ENCODE measurements around the gene TMEM63A. TPM values are rescaled to one million over a fixed set of nuclear protein-coding genes. Genes with fewer than 3 reads are reported as not detected.

The TMEM63A gene
- total RNA-seq, 4 donors from 2014 or later, result 14.6 to 30.7 (median 24.5) TPM

- 83% methylated on average over 6 of the region's 13 CpGs for WGBS
- H3K27ac ChIP-seq (replicated peaks in 1 of 4), result peak overlapping the region in 1 of 4 donors; percentile 51
- intact Hi-C loops (cut with DNase I), result no loop called here
- H3K4me1 ChIP-seq, result peaks cover 0 to 34% (median 27%) of the 10 kb centered on the region in 4 donors
- H3K9me3 ChIP-seq, result no peaks in the 10 kb centered on the region
- no peaks in the 10 kb centered on the region for H3K27me3 ChIP-seq
- DNase-seq (ENCODE audit: extremely low spot score), result no peak
- TF ChIP-seq POLR2AphosphoS5 (IDR thresholded peaks at IDR 0.05) (no peak), EP300 (IDR thresholded peaks at IDR 0.05) (no peak), CTCF (IDR thresholded peaks at IDR 0.05) (no peak), POLR2A (IDR thresholded peaks at IDR 0.05; ENCODE audit: low read depth) (no peak)
- H3K36me3 ChIP-seq, result peaks cover 35 to 100% (median 85%) of the 10 kb centered on the region in 4 donors
- H3K4me3 ChIP-seq, result no peak overlapping the region
Measured at GRCh38 chr1:225865514-225865913, 16.7 kb downstream of the TMEM63A start.

- TF ChIP-seq POLR2A (IDR thresholded peaks at IDR 0.05; ENCODE audit: low read depth) (no peak), POLR2AphosphoS5 (IDR thresholded peaks at IDR 0.05) (peak in 1 of 2 donors; percentile 43)
- Histone ChIP-seq H3K4me3 (no peak overlapping the region), H3K27ac (replicated peaks in 1 of 4) (peak overlapping the region; percentile 52 to 78 (median 66)), H3K4me1 (peaks cover 0 to 34% (median 27%) of the 10 kb centered on the region in 4 donors), H3K27me3 (no peaks in the 10 kb centered on the region), H3K9me3 (no peaks in the 10 kb centered on the region), H3K36me3 (peaks cover 37 to 98% (median 85%) of the 10 kb centered on the region in 4 donors)
- 52% methylated on average over 5 of the region's 5 CpGs for WGBS
- DNase-seq (ENCODE audit: extremely low spot score), result no peak
- intact Hi-C loops (cut with DNase I), result no loop called here
Measured at GRCh38 chr1:225863167-225863566, 19.0 kb downstream of the TMEM63A start.

GRCh38 chr1:225862581-225862950, 19.6 kb downstream of the TMEM63A start:
- Histone ChIP-seq H3K27ac (replicated peaks in 1 of 4) (peak overlapping the region; percentile 52 to 78 (median 66)), H3K27me3 (no peaks in the 10 kb centered on the region), H3K4me3 (no peak overlapping the region), H3K36me3 (peaks cover 31 to 97% (median 82%) of the 10 kb centered on the region in 4 donors), H3K4me1 (peaks cover 0 to 34% (median 27%) of the 10 kb centered on the region in 4 donors), H3K9me3 (no peaks in the 10 kb centered on the region)
- DNase-seq (ENCODE audit: extremely low spot score), result no peak
- WGBS, result 93% methylated on average over 13 of the region's 13 CpGs
- TF ChIP-seq POLR2A (IDR thresholded peaks at IDR 0.05; ENCODE audit: low read depth) (no peak), EP300 (IDR thresholded peaks at IDR 0.05) (no peak), CTCF (IDR thresholded peaks at IDR 0.05) (no peak), POLR2AphosphoS5 (IDR thresholded peaks at IDR 0.05) (no peak)
- intact Hi-C loops (cut with DNase I), result no loop called here

- DNase-seq (ENCODE audit: extremely low spot score), result no peak
- Histone ChIP-seq H3K4me3 (no peak overlapping the region), H3K36me3 (peaks cover 26 to 96% (median 80%) of the 10 kb centered on the region in 4 donors), H3K27ac (replicated peaks in 1 of 4) (peak overlapping the region in 1 of 4 donors; percentile 78), H3K27me3 (no peaks in the 10 kb centered on the region), H3K4me1 (peaks cover 0 to 33% (median 27%) of the 10 kb centered on the region in 4 donors), H3K9me3 (no peaks in the 10 kb centered on the region)
- intact Hi-C loops (cut with DNase I), result no loop called here
- 95% methylated on average over 7 of the region's 13 CpGs for WGBS
- TF ChIP-seq POLR2A (IDR thresholded peaks at IDR 0.05; ENCODE audit: low read depth), result no peak
- TF ChIP-seq EP300 (IDR thresholded peaks at IDR 0.05), result no peak
- no peak for TF ChIP-seq CTCF (IDR thresholded peaks at IDR 0.05)
- no peak for TF ChIP-seq POLR2AphosphoS5 (IDR thresholded peaks at IDR 0.05)
Measured at GRCh38 chr1:225861834-225862580, 20.2 kb downstream of the TMEM63A start.

- no peak for DNase-seq (ENCODE audit: extremely low spot score)
- Histone ChIP-seq H3K4me3 (no peak overlapping the region), H3K36me3 (peaks cover 24 to 96% (median 79%) of the 10 kb centered on the region in 4 donors), H3K27me3 (no peaks in the 10 kb centered on the region), H3K4me1 (peaks cover 0 to 25% (median 22%) of the 10 kb centered on the region in 4 donors), H3K9me3 (no peaks in the 10 kb centered on the region), H3K27ac (replicated peaks in 1 of 4) (no peak overlapping the region)
- 91% methylated on average over 7 of the region's 7 CpGs for whole genome bisulfite sequencing
- TF ChIP-seq POLR2A (IDR thresholded peaks at IDR 0.05; ENCODE audit: low read depth), result no peak
- TF ChIP-seq EP300 (IDR thresholded peaks at IDR 0.05), result no peak
- TF ChIP-seq POLR2AphosphoS5 (IDR thresholded peaks at IDR 0.05), result no peak
- no peak for TF ChIP-seq CTCF (IDR thresholded peaks at IDR 0.05)
- intact Hi-C loops (cut with DNase I), result no loop called here
Measured at GRCh38 chr1:225860876-225861441, 21.2 kb downstream of the TMEM63A start.
